GM21423 (cell line): Measurements from ENCODE around the gene ZNF385B.
A peak's percentile ranks its signal among the peaks of the same experiment; 100 is the strongest.
"Not testable (repeated sequence)": the region's sequence is repeated elsewhere in the genome, so short reads cannot be mapped to it uniquely, and the experiment has no call there.

Source experiments
- ATAC-seq: cut with Tn5 transposase; IDR thresholded peaks from one replicate; pipeline ENCODE4 v1.9.1; 2021; ENCODE audit warnings: mild to moderate bottlenecking, moderate library complexity; ENCODE audit not compliant: unreplicated experiment

The ZNF385B gene

GRCh38 chr2:179861416-179862067 is at the start of gene ZNF385B:
Gene ZNF385B, minus strand, starts transcription at chr2:179861612.
- ATAC-seq = no peak

- ATAC-seq = no peak
Measured at GRCh38 chr2:179910735-179911113, 49.3 kb upstream of the ZNF385B start.

- no peak for ATAC-seq
Measured at GRCh38 chr2:179909845-179910734, 48.7 kb upstream of the ZNF385B start.

GRCh38 chr2:179900655-179901054 is 39.2 kb upstream of the ZNF385B start:
- no peak for ATAC-seq

- no peak for ATAC-seq
Measured at GRCh38 chr2:179899666-179900065, 38.3 kb upstream of the ZNF385B start.

- peak; percentile 84 for ATAC-seq
Measured at GRCh38 chr2:179898873-179899272, 37.5 kb upstream of the ZNF385B start.

GRCh38 chr2:179893616-179894015 is 32.2 kb upstream of the ZNF385B start:
- no peak for ATAC-seq

GRCh38 chr2:179891237-179891636 is 29.8 kb upstream of the ZNF385B start:
- no peak for ATAC-seq

GRCh38 chr2:179890666-179891065 is 29.3 kb upstream of the ZNF385B start:
- no peak for ATAC-seq

GRCh38 chr2:179888642-179889041 is 27.2 kb upstream of the ZNF385B start:
- not testable (repeated sequence) for ATAC-seq

- no peak for ATAC-seq
Measured at GRCh38 chr2:179884193-179884592, 22.8 kb upstream of the ZNF385B start.

- no peak for ATAC-seq
Measured at GRCh38 chr2:179882851-179883806, 21.7 kb upstream of the ZNF385B start.

GRCh38 chr2:179877601-179878364 is 16.4 kb upstream of the ZNF385B start:
- ATAC-seq = no peak

- ATAC-seq = no peak
Measured at GRCh38 chr2:179876266-179876665, 14.9 kb upstream of the ZNF385B start.

- no peak for ATAC-seq
Measured at GRCh38 chr2:179875864-179876263, 14.5 kb upstream of the ZNF385B start.

GRCh38 chr2:179862898-179863458 is 1.6 kb upstream of the ZNF385B start:
- ATAC-seq = no peak

GRCh38 chr2:179861027-179861415 is 391 bp downstream of the ZNF385B start:
- no peak for ATAC-seq

- no peak for ATAC-seq
Measured at GRCh38 chr2:179860255-179861026, 971 bp downstream of the ZNF385B start.

GRCh38 chr2:179859523-179859922 is 1.9 kb downstream of the ZNF385B start:
- ATAC-seq = no peak
